Endothelial cell of umbilical vein (primary cell): ENCODE measurements around the gene FGD5. TPM values are rescaled to one million over a fixed set of nuclear protein-coding genes. Genes with fewer than 3 reads are reported as not detected.

ENCODE experiments used
- BruUV-seq: library from RNA; stranded (reverse); fragments of 400-500 nt; replicated peaks from 2 replicates; lab custom pipeline; 2021; lab: Mats Ljungman, UMichigan
- CTCF ChIA-PET: fragments of 300-600, 350-600 bp; sonication (Branson Sonifier 250); formaldehyde crosslinking; loops from one replicate; lab custom pipeline; 2021; ENCODE audit warnings: antibody characterized with exemption, inconsistent platforms; lab: Charles Lee
- POLR2A ChIA-PET: fragments of 300-600, 350-600 bp; sonication (Branson Sonifier 250); formaldehyde crosslinking; loops from one replicate; lab custom pipeline; 2021; ENCODE audit warnings: antibody characterized with exemption, inconsistent platforms; lab: Charles Lee
- DNase-seq: peaks from one replicate; pipeline ENCODE4 v3.0.0-alpha.2; 2011; ENCODE audit warnings: low read depth, low spot score
- FAIRE-seq: peaks from 2 replicates; lab custom pipeline; 2011; peaks lifted over from hg19 to GRCh38; lab: Jason Lieb, UNC
- H2AFZ ChIP-seq: 2 replicates; pipeline ENCODE4 v1.6.0; 2012; ENCODE audit warnings: low read depth, low read length, control low read depth, inconsistent platforms
- H3K27ac ChIP-seq: 2 replicates; pipeline ENCODE4 v1.5.1; 2011; ENCODE audit warnings: low read depth, mild to moderate bottlenecking, control low read depth, low read length, moderate library complexity; ENCODE audit not compliant: insufficient read depth
- H3K27me3 ChIP-seq, 2 experiments: 2 replicates each; pipeline versions ENCODE4 v1.6.0 to v1.6.1; 2011; ENCODE audit warnings: low read length in 2 of 2, mixed read lengths in 1 of 2; ENCODE audit not compliant: control insufficient read depth in 2 of 2, insufficient read depth in 2 of 2
- H3K36me3 ChIP-seq, 2 experiments: 2 replicates in 1 of 2; 3 replicates in 1 of 2; pipeline ENCODE4 v1.5.1; 2011; ENCODE audit warnings: low read length in 2 of 2, mild to moderate bottlenecking in 1 of 2, moderate library complexity in 1 of 2; ENCODE audit not compliant: control insufficient read depth in 2 of 2, insufficient read depth in 2 of 2; ENCODE audit errors: extremely low read depth in 1 of 2
- H3K4me1 ChIP-seq: 3 replicates; pipeline ENCODE4 v1.5.1; 2011; ENCODE audit warnings: mild to moderate bottlenecking, low read length; ENCODE audit not compliant: control insufficient read depth, insufficient read depth; ENCODE audit errors: extremely low read depth
- H3K4me2 ChIP-seq: 2 replicates; pipeline ENCODE4 v1.6.1; 2011; ENCODE audit warnings: low read length, control low read depth, mixed read lengths; ENCODE audit not compliant: insufficient read depth
- H3K4me3 ChIP-seq, 3 experiments: fragments of 200-600 bp in 1 of 3; sonication (generic), shearing (Covaris generic) in 1 of 3; replicated peaks in 1 of 3; 2 replicates each; pipeline ENCODE4 v1.5.1; 2011 to 2016; ENCODE audit warnings: control low read depth in 3 of 3, low read length in 3 of 3, mild to moderate bottlenecking in 2 of 3, inconsistent platforms in 1 of 3, low read depth in 1 of 3, moderate library complexity in 1 of 3; ENCODE audit not compliant: insufficient read depth in 1 of 3
- H3K79me2 ChIP-seq: 2 replicates; pipeline ENCODE4 v1.6.0; 2012; ENCODE audit warnings: low read length, inconsistent platforms; ENCODE audit not compliant: control insufficient read depth, insufficient read depth
- H3K9ac ChIP-seq: replicated peaks from 2 replicates; pipeline ENCODE3; 2011; ENCODE audit warnings: low read length, control low read depth; ENCODE audit not compliant: insufficient read depth; ENCODE audit errors: extremely low read depth
- H3K9me1 ChIP-seq: replicated peaks from 3 replicates; pipeline ENCODE4 v1.6.0; 2011; ENCODE audit warnings: mild to moderate bottlenecking, low read length; ENCODE audit not compliant: control insufficient read depth, insufficient read depth; ENCODE audit errors: extremely low read depth
- H3K9me3 ChIP-seq: replicated peaks from 2 replicates; pipeline ENCODE4 v1.5.1; 2012; ENCODE audit warnings: low read length, inconsistent platforms; ENCODE audit not compliant: control insufficient read depth, insufficient read depth
- H4K20me1 ChIP-seq: replicated peaks from 2 replicates; pipeline ENCODE3; 2011; ENCODE audit warnings: mild to moderate bottlenecking, low read length; ENCODE audit not compliant: control insufficient read depth, insufficient read depth; ENCODE audit errors: extremely low read depth
- CTCF ChIP-seq, 2 donors: IDR thresholded peaks; 1 replicate in 1 of 2; 2 replicates in 1 of 2; pipeline ENCODE4 v1.5.1; 2011; ENCODE audit warnings: low read length in 2 of 2, mild to moderate bottlenecking in 2 of 2, moderate library complexity in 2 of 2, control low read depth in 1 of 2, inconsistent platforms in 1 of 2, low read depth in 1 of 2; ENCODE audit not compliant: insufficient read depth in 1 of 2; ENCODE audit errors: extremely low read depth in 1 of 2
- EZH2 ChIP-seq: IDR thresholded peaks from 2 replicates; pipeline ENCODE4 v1.6.1; 2012; ENCODE audit warnings: borderline replicate concordance, low read depth, mild to moderate bottlenecking, moderate library complexity, low read length, inconsistent platforms; ENCODE audit not compliant: severe bottlenecking
- JUN ChIP-seq: IDR thresholded peaks from 2 replicates; pipeline ENCODE4 v1.6.1; 2011; ENCODE audit warnings: borderline replicate concordance, low read depth; ENCODE audit not compliant: insufficient read length, insufficient read depth
- MAX ChIP-seq: IDR thresholded peaks from 2 replicates; pipeline ENCODE4 v1.6.1; 2011; ENCODE audit not compliant: insufficient read depth, insufficient read length
- MYC ChIP-seq: IDR thresholded peaks from one replicate; pipeline ENCODE4 v1.6.1; 2011; ENCODE audit warnings: mild to moderate bottlenecking, low read depth, low read length
- POLR2A ChIP-seq: IDR thresholded peaks from 2 replicates; pipeline ENCODE4 v1.6.1; 2012; ENCODE audit warnings: low read depth, mild to moderate bottlenecking, control low read depth, low read length
- POLR2AphosphoS5 ChIP-seq: IDR thresholded peaks from 2 replicates; pipeline ENCODE4 v1.6.1; 2012; ENCODE audit warnings: low read depth, mild to moderate bottlenecking, control low read depth, low read length, moderate library complexity; ENCODE audit not compliant: insufficient read depth
- dilution Hi-C: fragments of 300-500 bp; cut with MboI; formaldehyde crosslinking; loops from one replicate; pipeline ENCODE4 v1.15.0; 2019; ENCODE audit warnings: low sequenced_read_pairs; ENCODE audit not compliant: extremely low pct_ligation_motif_present
- intact Hi-C: fragments of 100-400 bp; cut with micrococcal nuclease; formaldehyde crosslinking; loops from one replicate; pipeline ENCODE4 v1.10.0; 2022
- polyA plus RNA-seq, 4 experiments: library from polyadenylated mRNA; depleted of rRNA in 3 of 4; stranded (reverse) in 3 of 4; unstranded in 1 of 4; fragments of >200 nt; gene quantifications; 2 replicates each; pipeline versions ENCODE4 v1.2.1 to v1.2.3, GENCODE V29; 2011 to 2012; ENCODE audit warnings: missing spikeins in 1 of 4
- total RNA-seq: library from RNA; stranded (reverse); gene quantifications from 2 replicates; pipeline ENCODE4 v1.2.3, GENCODE V29; 2021

FGD5 gene
- total and polyA plus RNA-seq, 2 donors (not counting 3 experiments of a cell fraction or from before 2014, with no cell fraction given) = 49.6 to 134 TPM

- DNase-seq (peak; percentile 43), FAIRE-seq (peak; percentile 72)
- no peak overlapping the region for H3K9ac ChIP-seq
- CTCF ChIA-PET = interaction anchor here (0.7 to 4.9 kb wide), 9 partner anchors 12 to 174 kb away, joined by 3 to 26 read pairs (median 3); no protein-coding TSS in a partner anchor
- no peaks in the 10 kb centered on the region for H4K20me1 ChIP-seq
- dilution Hi-C loops = loop anchor here (10.0 kb wide), 1 partner anchor 63 kb away; no protein-coding TSS in a partner anchor
- intact Hi-C loops = loop anchor here (5.0 kb wide), 1 partner anchor 176 kb away; no protein-coding TSS in a partner anchor
- H3K36me3 ChIP-seq = no peaks in the 10 kb centered on the region
- H2AFZ ChIP-seq = no peak overlapping the region
- H3K4me3 ChIP-seq = no peak overlapping the region
- no TSS peak for BruUV-seq
- POLR2A ChIA-PET = no interaction called here
- H3K9me1 ChIP-seq = no peaks in the 10 kb centered on the region
- H3K27ac ChIP-seq = peak overlapping the region; percentile 10
- peak overlapping the region; percentile 35 for H3K4me2 ChIP-seq
- TF ChIP-seq MAX (no peak), MYC (no peak), EZH2 (no peak), CTCF (IDR thresholded peaks at IDR 0.05; ENCODE audit: extremely low read depth in 1 of 2, insufficient read depth in 1 of 2, low read depth in 1 of 2, low read length in 2 of 2) (no peak), POLR2AphosphoS5 (no peak), POLR2A (no peak), JUN (no peak)
- peaks cover 80% of the 10 kb centered on the region for H3K79me2 ChIP-seq
- peaks cover 23% of the 10 kb centered on the region for H3K4me1 ChIP-seq
- no peaks in the 10 kb centered on the region for H3K27me3 ChIP-seq
- no peaks in the 10 kb centered on the region for H3K9me3 ChIP-seq
Measured at GRCh38 chr3:14847613-14848541, 29.1 kb downstream of the FGD5 start.
